Stimulated activated naive CD4-positive, alpha-beta T cell treated with Interleukin-2 at 50 U/mL for 16 hours (primary cell): ENCODE data around the gene CUEDC2.

Experiments used
- DNase-seq: peaks from one replicate; lab custom pipeline; 2025; lab: John Stamatoyannopoulos, UW

The CUEDC2 gene

DNA sequence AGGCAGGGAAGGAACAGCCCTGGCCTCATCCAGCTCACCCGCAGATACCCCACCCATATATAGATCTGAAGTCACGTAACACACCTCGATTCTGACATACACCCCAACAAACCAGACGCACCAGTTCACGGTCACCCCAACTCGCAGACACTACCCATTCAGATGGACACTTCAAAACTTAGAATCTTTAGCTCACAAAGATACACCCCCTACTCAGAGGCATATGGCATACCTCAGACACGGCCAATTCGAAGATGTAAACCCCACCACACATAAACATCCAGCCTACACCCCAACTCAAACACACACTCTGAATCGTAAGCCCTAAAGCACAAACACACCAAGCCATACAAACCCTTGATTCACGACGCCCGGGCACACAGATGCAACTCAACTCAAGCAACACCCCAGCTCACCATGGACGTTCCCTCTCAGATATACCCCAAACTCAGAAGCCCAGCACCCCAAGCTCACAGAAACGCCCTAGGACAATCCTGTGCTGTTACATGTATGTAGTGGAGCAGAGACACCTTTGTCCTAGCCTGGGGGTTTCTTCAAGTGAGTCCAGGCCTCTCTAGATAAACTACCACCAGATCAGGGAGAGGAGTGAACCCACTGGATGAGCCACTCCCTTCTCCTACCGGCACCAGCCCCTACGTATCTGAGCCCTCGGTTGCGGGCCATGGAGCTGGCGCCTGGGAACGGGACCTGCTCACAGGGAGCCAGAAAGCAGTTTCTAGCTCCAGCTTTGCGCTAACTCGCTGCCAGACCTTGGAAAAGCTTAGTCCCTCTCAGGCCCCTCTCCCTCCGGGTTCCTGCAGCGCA is 22.6 kb downstream of the CUEDC2 start:
- DNase-seq: no peak

- DNase-seq: peak; percentile 72
Measured at GRCh38 chr10:102408728-102409603, 23.4 kb downstream of the CUEDC2 start.

DNA sequence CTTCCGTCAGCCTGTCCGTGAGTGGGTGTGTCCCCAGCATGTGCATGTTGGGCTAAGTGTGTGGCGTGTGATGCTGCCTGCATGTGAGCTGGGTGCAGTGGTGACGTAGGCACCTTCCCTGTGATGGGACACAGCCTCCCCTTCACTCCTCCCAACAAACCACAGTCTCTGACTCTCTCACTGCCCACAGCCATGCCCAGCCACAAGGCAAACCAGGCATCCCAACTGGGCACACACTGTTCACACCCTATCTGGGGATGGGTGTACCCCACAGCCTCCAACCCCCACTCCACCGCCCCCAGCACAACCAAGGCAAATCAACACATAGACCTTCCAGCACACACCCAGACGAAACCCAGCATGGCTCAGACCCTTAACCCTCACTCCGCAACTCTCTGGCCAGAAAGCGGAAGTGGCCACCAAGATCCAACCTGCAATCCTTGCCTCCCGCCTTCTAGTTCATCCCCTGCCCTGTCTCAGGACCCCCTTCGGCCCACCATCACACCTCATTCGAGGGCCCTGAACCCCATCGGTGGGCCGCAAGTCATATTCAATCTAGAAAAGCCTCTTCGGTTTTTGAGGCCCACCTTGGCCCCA is 24.1 kb downstream of the CUEDC2 start:
- no peak for DNase-seq

- DNase-seq: no peak
Measured at GRCh38 chr10:102407425-102408130, 24.8 kb downstream of the CUEDC2 start.

DNA sequence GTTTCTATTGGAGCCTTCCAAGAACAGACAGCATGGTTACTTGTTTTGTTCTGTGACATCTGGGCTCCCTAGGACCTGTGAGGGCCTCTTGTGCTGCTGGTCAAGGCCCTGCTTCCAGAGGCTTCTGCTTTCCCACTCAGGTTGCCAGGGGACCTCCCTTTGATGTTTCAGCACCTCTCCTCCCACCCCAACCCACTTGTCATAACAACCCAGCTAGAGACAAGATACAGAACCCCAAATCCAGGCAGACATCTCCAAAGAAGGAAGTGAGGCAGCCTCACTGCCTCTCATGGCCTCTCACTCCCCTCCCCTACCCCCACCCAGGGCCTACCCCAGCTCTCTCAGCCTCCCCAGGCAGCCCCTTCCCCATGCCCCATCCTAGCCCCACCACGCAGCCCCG is 25.6 kb downstream of the CUEDC2 start:
- DNase-seq: no peak

DNA sequence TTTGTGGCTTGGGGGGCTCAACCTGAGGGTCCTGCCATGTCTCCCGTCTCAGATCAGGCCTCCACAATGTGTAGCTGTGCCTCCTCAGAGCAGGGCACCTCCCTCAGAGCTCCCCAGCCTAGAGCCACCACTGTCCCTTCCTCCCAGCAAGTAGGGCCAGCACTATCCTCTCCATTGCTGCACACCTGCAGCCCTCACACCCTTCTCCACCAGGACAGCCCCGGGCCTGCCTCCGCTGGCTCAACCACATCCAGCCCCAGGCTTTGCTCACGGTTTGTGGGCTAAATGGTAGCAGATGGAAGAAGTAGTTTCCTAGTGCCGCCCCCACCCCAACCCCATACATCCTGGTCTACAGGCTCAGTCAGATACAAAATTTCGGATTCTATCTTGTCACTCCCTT is 26.7 kb downstream of the CUEDC2 start:
- DNase-seq: no peak

GRCh38 chr10:102405108-102405571 is 27.2 kb downstream of the CUEDC2 start:
- DNase-seq: no peak

GRCh38 chr10:102404361-102405107 is 27.8 kb downstream of the CUEDC2 start:
- no peak for DNase-seq

DNA sequence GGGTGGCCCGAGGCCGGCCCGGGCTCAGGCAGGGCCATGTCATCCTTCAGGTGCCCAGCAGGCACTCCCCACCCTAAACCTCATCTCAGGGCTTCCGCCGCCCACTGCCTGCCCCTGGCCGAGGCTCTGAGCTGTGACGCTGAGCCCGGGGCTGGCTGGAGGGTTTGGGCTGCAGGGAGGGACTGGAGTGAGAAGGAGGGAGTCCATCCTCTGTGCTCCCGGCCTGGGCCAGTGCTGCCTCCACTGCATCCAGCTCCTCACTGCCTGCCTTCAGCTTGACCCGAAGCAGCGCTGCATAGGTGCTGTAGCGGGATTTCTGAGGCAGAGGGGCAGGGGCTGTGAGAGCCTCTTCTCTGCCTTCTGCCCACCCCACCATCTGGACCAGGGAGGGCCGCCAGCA is 29.3 kb downstream of the CUEDC2 start:
- DNase-seq: no peak

GRCh38 chr10:102402512-102402896 is 29.9 kb downstream of the CUEDC2 start:
- DNase-seq: no peak

DNA sequence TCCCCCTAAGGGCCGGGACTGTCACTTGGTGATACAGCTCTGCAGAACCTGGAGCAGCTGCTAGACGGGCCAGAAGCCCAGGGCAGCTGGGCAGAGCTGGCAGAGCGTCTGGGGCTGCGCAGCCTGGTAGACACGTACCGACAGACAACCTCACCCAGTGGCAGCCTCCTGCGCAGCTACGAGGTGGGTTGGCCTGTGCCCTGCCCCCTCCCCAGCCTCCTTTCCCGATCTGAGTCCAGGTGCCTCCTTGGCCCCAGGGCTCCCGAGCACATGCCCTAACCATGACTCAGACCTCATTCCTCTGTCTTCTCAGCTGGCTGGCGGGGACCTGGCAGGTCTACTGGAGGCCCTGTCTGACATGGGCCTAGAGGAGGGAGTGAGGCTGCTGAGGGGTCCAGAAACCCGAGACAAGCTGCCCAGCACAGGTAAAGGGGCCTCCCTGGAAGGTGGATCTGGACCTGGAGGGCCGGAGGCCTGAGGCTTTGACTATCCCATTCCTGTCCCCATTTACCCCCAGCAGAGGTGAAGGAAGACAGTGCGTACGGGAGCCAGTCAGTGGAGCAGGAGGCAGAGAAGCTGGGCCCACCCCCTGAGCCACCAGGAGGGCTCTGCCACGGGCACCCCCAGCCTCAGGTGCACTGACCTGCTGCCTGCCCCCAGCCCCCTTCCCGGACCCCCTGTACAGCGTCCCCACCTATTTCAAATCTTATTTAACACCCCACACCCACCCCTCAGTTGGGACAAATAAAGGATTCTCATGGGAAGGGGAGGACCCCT is 30.5 kb downstream of the CUEDC2 start:
- no peak for DNase-seq

GRCh38 chr10:102401342-102401654 is 31.1 kb downstream of the CUEDC2 start:
- no peak for DNase-seq

DNA sequence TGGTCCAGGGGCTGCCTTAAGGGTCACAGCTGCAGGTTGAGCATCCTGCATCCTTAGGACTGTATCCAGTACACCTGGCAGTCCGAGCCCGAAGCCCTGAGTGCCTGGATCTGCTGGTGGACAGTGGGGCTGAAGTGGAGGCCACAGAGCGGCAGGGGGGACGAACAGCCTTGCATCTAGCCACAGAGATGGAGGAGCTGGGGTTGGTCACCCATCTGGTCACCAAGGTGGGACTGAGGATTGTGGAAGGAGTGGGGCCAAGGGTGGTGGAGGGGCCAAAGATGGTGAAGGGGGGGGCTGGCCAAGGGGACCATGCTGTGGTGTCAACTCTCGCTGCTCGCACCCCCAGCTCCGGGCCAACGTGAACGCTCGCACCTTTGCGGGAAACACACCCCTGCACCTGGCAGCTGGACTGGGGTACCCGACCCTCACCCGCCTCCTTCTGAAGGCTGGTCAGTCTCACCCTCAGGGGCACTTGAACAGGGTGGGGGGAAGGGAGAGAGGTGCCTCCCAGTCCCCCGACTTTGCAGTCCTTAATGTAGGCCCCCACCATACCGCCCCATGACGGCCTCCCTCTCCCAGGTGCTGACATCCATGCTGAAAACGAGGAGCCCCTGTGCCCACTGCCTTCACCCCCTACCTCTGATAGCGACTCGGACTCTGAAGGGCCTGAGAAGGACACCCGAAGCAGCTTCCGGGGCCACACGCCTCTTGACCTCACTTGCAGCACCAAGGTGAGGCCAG is 31.6 kb downstream of the CUEDC2 start:
- DNase-seq: no peak

DNA sequence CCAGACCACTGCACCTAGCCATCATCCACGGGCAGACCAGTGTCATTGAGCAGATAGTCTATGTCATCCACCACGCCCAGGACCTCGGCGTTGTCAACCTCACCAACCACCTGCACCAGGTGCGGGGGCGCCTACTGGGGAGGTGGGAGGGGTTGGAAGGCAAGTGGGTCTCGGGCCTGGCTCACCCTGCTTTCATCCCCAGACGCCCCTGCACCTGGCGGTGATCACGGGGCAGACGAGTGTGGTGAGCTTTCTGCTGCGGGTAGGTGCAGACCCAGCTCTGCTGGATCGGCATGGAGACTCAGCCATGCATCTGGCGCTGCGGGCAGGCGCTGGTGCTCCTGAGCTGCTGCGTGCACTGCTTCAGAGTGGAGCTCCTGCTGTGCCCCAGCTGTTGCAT is 32.3 kb downstream of the CUEDC2 start:
- DNase-seq: no peak

GRCh38 chr10:102399217-102400021 is 33.0 kb downstream of the CUEDC2 start:
- DNase-seq: peak; percentile 78

GRCh38 chr10:102398172-102399020 is 34.0 kb downstream of the CUEDC2 start:
- DNase-seq: no peak

GRCh38 chr10:102397222-102398171 is 34.9 kb downstream of the CUEDC2 start:
- no peak for DNase-seq
